HG03521 (cell line): ENCODE data around the gene PAK5.

Source experiments
- ATAC-seq: cut with Tn5 transposase; IDR thresholded peaks from one replicate; pipeline ENCODE4 v1.9.1; 2021; ENCODE audit warnings: mild to moderate bottlenecking, moderate library complexity; ENCODE audit not compliant: unreplicated experiment

The PAK5 gene

DNA sequence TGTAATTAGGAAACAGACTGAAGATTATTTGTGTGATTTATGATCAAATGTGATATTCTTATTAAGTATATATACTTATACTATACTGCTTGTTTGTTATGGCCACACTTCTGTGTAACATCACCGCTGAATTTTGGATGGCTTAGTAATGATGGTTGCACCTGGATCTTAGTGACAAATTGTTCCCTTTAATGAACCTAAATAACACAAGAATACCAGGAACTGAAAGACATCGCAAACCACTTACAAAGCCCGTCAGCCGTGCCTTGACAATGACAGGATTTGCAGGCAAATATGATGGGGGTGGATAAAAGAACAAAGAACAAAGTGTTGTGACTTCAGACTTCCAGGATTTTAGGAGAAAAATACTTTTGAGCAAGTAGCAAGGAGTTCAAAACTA lies 257.4 kb downstream of the PAK5 start:
- ATAC-seq: no peak

GRCh38 chr20:9578594-9578993 lies 260.3 kb downstream of the PAK5 start:
- ATAC-seq: no peak

- ATAC-seq: no peak
Observed at GRCh38 chr20:9577397-9577796, 261.5 kb downstream of the PAK5 start.

GRCh38 chr20:9576695-9577094 lies 262.2 kb downstream of the PAK5 start:
- no peak for ATAC-seq

GRCh38 chr20:9575836-9576235 lies 263.0 kb downstream of the PAK5 start:
- no peak for ATAC-seq

GRCh38 chr20:9574776-9575175 lies 264.1 kb downstream of the PAK5 start:
- ATAC-seq: no peak

DNA sequence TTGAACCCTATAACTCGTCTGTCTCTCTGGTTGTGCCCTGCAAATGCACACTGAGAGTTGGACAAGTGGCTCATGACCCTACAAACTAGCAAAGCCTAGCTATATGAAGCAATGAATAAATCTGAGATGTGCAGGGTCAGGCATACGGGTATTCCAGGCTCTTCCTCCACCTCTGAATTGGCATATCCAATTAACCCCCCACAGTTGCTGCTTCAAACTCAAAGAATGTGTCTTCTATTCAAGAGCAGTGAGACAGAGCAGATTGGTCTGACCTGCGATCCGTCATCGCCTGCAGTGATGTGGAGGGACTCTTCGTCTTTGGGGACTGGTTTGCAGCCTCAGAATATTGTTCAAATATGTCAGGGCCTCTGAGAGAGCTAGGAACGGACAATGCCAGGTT lies 264.7 kb downstream of the PAK5 start:
- no peak for ATAC-seq

- ATAC-seq: no peak
Observed at GRCh38 chr20:9573335-9574151, 265.3 kb downstream of the PAK5 start.

DNA sequence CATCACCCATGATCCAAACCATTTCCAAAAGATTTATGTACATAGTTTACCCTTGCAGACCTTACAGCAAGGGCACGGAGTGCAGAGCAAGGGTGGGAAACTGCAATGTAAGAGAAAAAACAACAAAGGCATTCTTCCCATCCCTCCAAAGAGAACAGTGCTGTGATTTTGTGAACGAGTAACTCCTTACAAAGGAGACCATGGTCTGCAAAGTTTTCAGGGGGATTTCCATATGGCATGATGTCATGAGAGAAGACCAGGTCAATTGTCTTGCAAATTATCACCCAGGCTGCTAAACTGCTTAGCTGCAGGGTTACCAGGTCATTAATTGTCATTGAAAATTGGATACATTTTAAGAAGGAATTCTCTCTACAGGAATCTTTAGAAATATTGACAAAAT lies 266.2 kb downstream of the PAK5 start:
- ATAC-seq: no peak

- ATAC-seq: no peak
Observed at GRCh38 chr20:9571783-9572182, 267.1 kb downstream of the PAK5 start.

- no peak for ATAC-seq
Observed at GRCh38 chr20:9570612-9571011, 268.3 kb downstream of the PAK5 start.

DNA sequence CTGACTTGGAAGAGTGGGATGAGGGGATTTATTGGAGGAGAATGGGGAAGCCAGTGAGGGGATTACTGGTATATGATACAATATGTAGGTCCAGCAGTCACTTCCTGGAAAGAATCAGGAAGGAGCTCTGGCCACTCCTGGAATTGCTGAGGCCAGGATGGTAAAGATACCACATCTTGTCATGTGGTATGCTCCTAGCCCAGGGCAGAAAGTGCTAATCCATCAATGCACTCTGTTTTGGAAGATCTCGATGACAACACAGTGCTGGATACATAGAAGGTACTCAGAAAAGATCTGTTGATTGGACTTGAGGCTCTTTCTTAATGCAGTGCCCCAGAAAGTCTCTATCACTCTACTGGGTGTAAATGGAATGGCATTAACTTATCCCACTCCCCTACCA lies 271.9 kb downstream of the PAK5 start:
- no peak for ATAC-seq

GRCh38 chr20:9565910-9566550 lies 272.8 kb downstream of the PAK5 start:
- no peak for ATAC-seq

DNA sequence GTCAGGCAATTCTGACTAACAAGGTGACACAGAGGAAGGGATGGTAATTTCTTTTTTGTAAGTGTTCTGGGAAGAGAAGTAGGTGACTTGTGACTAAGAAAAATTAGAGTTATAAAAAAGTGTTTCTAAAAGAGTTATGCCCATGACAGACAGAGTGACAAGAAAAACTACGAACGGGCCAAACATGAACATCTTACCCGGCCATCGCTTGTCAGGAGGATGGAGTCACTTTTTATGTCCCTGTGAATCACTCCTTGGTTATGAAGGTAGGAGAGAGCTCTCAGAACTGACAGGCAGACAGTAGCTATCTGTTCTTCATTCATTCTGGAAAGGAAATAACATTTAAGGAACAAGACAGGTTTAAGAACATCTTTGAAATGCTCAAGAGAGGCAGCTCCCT lies 281.5 kb downstream of the PAK5 start:
- ATAC-seq: no peak

DNA sequence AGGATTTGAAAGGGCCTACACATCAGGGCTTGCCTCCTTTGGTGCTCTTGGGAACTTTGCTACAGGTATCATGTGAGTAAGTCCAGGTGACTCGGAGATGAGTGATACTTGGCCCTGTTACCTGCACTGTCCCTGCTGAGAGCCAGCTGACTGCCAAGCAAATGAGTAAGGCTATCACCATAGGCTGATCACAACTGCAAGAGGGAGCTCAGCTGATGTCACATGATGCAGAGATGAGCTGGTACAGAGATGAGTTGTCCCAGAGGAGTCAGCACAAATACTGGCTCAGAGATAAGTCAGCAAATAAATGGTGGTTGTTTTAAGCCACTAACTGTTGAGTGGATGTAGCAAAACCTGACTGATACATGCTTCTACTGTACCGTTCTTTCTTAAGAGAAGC lies 283.1 kb downstream of the PAK5 start:
- no peak for ATAC-seq

DNA sequence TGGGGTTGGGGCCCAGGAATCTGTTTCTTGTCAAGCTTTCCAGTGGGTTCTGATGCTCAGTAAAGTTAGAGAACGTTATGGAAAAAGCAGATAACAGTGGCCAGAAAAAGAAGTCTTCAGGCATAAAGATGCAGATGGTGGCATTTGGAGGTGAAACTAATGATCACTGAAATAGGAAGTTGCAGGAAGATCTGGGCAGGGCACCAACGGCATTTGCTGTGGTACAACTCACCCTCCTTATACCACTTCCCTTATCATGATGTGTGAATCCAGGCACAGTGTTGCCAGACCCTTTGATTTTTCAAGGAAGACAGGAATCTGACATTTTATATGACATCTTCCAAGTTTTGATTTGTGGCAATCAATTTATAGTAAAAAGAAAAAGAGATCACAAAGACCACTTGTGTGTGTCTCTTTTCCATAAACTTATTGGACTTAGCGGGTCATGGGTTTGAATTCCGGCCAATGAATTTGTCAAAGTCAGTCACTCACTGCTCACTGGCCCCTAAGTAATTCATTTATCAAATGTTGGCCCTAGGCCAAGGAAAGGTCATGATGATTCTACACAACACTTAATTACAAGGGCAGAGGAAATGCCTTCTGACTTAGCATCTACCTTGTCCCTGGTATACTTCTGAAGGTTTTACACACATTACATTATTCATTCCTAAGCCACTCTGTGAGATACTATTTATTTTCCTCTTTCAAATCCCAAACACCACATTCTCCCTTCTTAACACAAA lies 286.9 kb downstream of the PAK5 start:
- ATAC-seq: no peak

DNA sequence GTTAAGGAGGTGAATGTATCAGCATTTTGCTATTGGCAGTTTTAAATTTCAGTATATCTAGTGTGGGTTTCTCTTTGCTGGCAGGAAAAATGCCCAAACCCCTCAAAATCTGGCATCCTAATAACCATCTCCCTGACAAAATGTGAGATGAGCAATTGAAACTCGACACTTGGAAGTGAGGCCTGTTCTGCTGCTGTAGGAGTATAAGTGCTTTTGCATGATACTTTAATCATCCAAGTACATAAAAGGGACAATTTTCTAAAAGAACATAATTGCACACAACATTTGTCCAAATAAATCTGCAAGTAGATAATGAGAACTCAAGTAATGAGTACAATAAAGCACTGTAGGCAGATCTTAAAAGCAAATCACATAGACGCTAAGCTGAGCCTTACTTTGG lies 288.0 kb downstream of the PAK5 start:
- ATAC-seq: no peak

- no peak for ATAC-seq
Observed at GRCh38 chr20:9550283-9550682, 288.6 kb downstream of the PAK5 start.

- ATAC-seq: no peak
Observed at GRCh38 chr20:9543214-9543613, 295.7 kb downstream of the PAK5 start.

DNA sequence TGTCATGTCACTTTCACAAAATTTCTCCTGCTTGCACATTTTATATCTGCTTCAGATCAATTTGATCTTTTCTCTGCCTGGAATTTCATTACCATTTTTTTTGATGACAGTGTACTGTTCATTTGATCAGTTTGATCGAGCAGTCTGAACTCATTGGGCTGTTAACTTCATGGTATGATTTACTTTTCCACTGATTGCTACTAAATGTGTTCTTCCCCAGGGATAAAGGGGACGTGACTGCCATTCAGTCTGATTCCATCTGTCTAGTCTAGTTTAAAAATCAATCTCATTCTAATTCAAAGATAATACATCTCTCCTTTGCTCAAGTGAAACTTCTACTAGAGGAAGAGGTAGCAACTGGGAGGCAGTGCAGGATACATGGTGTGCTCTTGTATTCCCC lies 303.4 kb downstream of the PAK5 start:
- ATAC-seq: no peak

- ATAC-seq: no peak
Observed at GRCh38 chr20:9534025-9534424, 304.9 kb downstream of the PAK5 start.
